ENCODE measurements around the gene UBE2G1. TPM values are rescaled to one million over a fixed set of nuclear protein-coding genes. Genes with fewer than 3 reads are reported as not detected.

UBE2G1 gene, protein sequence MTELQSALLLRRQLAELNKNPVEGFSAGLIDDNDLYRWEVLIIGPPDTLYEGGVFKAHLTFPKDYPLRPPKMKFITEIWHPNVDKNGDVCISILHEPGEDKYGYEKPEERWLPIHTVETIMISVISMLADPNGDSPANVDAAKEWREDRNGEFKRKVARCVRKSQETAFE
- total RNA-seq (2021; ENCODE audit: unreplicated experiment) (80.6 TPM), Bru-seq, nascent RNA (percentile 87 among the genes with signal in this experiment), BruChase-seq, experiment 1, labeled RNA remaining after a 6-hour chase (percentile 83 among the genes with signal in this experiment), BruChase-seq, experiment 2, labeled RNA remaining after a 2-hour chase (percentile 87 among the genes with signal in this experiment)
- polyA plus RNA-seq (2012): 21.9 and 29.5 TPM in 2 replicates
- long read RNA-seq, transcript UBE2G1-201 (6 exons, 3,974 nt): major isoform, 77 of 110 reads
- long read RNA-seq, transcript UBE2G1-203 (5 exons, 984 nt): minor isoform, 5 of 110 reads
- long read RNA-seq, partial matches to known transcripts: 3 of 110 reads
- long read RNA-seq, other reads (novel, unspliced or antisense): 23 of 110 reads

DNA sequence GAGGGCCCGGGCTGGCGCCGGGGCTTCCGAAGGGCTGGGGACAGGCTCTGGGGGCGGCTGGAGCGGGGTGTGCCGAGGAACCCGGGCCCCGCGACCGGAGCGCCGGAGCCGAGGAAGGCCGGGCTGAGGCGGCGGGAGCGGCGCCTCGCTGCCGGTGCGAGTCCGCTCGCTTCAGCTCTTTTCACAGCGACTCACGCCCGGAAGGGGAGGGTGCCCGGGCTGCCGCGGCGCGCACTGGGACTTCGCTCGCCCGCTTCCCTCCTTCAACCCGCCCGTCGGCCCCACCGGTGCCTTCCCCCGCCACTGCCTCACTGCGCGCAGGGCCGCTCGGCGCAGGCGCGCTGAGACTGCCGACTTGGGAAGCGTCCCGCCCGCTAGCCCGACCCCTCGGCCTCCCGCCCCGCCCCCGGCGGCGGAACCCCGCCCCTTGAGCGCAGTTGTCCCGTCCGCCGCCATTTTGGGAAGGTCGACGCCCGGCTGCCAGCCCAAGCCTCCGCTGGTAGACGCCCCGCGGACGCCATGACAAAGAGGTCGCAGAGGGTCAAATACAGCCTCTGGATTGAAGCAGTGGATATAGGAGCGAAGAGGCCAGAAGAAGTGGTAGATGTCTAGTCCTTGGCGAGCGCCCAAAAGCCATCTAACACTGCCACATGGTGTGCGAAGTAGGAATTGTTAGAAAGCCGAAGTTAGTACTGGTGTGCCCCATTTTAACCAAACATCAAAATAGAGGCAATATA is at the start of gene UBE2G1:
UBE2G1 (minus strand) TSS at position 349 of the 737 bp plus-strand sequence. CDS start 359 bp downstream, outside the sequence.
- Histone ChIP-seq H3K79me2 (ENCODE audit: insufficient read depth, low read length) (peaks cover 50% of the 10 kb centered on the region), H3K9me3 (ENCODE audit: control insufficient read depth in 1 of 2, insufficient read depth in 1 of 2, low read depth in 1 of 2, low read length in 2 of 2) (no peaks in the 10 kb centered on the region), H3K9ac (ENCODE audit: low read length) (peak within 1 kb of the TSS; percentile 96), H3K4me1 (ENCODE audit: control insufficient read depth in 1 of 2, insufficient read depth in 2 of 2, low read length in 2 of 2) (peaks cover 11 to 15% of the 10 kb centered on the region in 2 experiments; a peak in 3 of 4 replicates), H4K20me1 (ENCODE audit: insufficient read depth) (peaks cover 7% of the 10 kb centered on the region; the same call in 1 of the 2 replicates), H3K9me2 (ENCODE audit: insufficient read depth) (no peaks in the 10 kb centered on the region), H3K27me3 (ENCODE audit: insufficient read depth, low read length) (no peaks in the 10 kb centered on the region), H3K4me2 (ENCODE audit: low read length) (peak within 1 kb of the TSS; percentile 82), H3K36me3 (ENCODE audit: control insufficient read depth in 1 of 2, insufficient read depth in 2 of 2, low read length in 2 of 2) (0 out of 4 replicates have a peak, but pooled peaks cover 0 to 5% of the 10 kb centered on the region in 2 experiments), H2AFZ (ENCODE audit: low read depth, low read length, poor library complexity, severe bottlenecking) (peak within 1 kb of the TSS; percentile 97), H3K27ac (ENCODE audit: low read depth, low read length) (peak within 1 kb of the TSS; percentile 95), H3K4me3 (replicated peaks in 1 of 2; ENCODE audit: low read depth in 1 of 2, low read length in 2 of 2) (peak within 1 kb of the TSS; percentile 67 to 89)
- ATAC-seq (peak; percentile 84), DNase-seq (ENCODE audit: low read depth, low spot score) (peak; percentile 93)
- intact Hi-C loops (cut with micrococcal nuclease): loop anchor here (1.0 to 5.0 kb wide), 2 partner anchors 151 to 224 kb away; partner anchors contain the start of genes CYB5D2 and ZZEF1
- ChIA-PET POLR2A (no interaction called here), CTCF (no interaction called here), RAD21 (ENCODE audit: low non-redundant PET in 1 of 2, low total read pairs in 2 of 2, uncharacterized antibody in 2 of 2, unreplicated experiment in 2 of 2) (no interaction called here)
- no TSS peak for BruUV-seq (replicated peaks)
- TF ChIP-seq, protein P1, sequence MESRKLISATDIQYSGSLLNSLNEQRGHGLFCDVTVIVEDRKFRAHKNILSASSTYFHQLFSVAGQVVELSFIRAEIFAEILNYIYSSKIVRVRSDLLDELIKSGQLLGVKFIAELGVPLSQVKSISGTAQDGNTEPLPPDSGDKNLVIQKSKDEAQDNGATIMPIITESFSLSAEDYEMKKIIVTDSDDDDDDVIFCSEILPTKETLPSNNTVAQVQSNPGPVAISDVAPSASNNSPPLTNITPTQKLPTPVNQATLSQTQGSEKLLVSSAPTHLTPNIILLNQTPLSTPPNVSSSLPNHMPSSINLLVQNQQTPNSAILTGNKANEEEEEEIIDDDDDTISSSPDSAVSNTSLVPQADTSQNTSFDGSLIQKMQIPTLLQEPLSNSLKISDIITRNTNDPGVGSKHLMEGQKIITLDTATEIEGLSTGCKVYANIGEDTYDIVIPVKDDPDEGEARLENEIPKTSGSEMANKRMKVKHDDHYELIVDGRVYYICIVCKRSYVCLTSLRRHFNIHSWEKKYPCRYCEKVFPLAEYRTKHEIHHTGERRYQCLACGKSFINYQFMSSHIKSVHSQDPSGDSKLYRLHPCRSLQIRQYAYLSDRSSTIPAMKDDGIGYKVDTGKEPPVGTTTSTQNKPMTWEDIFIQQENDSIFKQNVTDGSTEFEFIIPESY (IDR thresholded peaks at IDR 0.05; ENCODE audit: extremely low read depth, insufficient replicate concordance, low read length): no peak
- TF ChIP-seq EZH2phosphoT487 (IDR thresholded peaks at IDR 0.05; ENCODE audit: borderline replicate concordance): no peak
- TF ChIP-seq, protein P2, sequence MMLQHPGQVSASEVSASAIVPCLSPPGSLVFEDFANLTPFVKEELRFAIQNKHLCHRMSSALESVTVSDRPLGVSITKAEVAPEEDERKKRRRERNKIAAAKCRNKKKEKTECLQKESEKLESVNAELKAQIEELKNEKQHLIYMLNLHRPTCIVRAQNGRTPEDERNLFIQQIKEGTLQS (IDR thresholded peaks at IDR 0.05): no peak
- TF ChIP-seq SRF (IDR thresholded peaks at IDR 0.05; ENCODE audit: low read depth): no peak; the same call in 1 of the 2 replicates
- no peak for TF ChIP-seq JUND (IDR thresholded peaks at IDR 0.05)
- TF ChIP-seq, protein P3, sequence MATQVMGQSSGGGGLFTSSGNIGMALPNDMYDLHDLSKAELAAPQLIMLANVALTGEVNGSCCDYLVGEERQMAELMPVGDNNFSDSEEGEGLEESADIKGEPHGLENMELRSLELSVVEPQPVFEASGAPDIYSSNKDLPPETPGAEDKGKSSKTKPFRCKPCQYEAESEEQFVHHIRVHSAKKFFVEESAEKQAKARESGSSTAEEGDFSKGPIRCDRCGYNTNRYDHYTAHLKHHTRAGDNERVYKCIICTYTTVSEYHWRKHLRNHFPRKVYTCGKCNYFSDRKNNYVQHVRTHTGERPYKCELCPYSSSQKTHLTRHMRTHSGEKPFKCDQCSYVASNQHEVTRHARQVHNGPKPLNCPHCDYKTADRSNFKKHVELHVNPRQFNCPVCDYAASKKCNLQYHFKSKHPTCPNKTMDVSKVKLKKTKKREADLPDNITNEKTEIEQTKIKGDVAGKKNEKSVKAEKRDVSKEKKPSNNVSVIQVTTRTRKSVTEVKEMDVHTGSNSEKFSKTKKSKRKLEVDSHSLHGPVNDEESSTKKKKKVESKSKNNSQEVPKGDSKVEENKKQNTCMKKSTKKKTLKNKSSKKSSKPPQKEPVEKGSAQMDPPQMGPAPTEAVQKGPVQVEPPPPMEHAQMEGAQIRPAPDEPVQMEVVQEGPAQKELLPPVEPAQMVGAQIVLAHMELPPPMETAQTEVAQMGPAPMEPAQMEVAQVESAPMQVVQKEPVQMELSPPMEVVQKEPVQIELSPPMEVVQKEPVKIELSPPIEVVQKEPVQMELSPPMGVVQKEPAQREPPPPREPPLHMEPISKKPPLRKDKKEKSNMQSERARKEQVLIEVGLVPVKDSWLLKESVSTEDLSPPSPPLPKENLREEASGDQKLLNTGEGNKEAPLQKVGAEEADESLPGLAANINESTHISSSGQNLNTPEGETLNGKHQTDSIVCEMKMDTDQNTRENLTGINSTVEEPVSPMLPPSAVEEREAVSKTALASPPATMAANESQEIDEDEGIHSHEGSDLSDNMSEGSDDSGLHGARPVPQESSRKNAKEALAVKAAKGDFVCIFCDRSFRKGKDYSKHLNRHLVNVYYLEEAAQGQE (IDR thresholded peaks at IDR 0.05; ENCODE audit: low read depth): no peak
- TF ChIP-seq, protein P4, sequence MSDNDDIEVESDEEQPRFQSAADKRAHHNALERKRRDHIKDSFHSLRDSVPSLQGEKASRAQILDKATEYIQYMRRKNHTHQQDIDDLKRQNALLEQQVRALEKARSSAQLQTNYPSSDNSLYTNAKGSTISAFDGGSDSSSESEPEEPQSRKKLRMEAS (IDR thresholded peaks at IDR 0.05): peak; percentile 82; the same call in 1 of the 2 replicates
- TF ChIP-seq ELF1 (IDR thresholded peaks at IDR 0.05; ENCODE audit: borderline replicate concordance, low read depth): no peak
- no peak for TF ChIP-seq CEBPB (IDR thresholded peaks at IDR 0.05; ENCODE audit: low read depth)
- TF ChIP-seq YY1 (IDR thresholded peaks at IDR 0.05; ENCODE audit: extremely low read depth, insufficient replicate concordance, low read depth, low read length): peak; percentile 100
- peak; percentile 80 for TF ChIP-seq EGR1 (IDR thresholded peaks at IDR 0.05; ENCODE audit: low read depth)
- TF ChIP-seq POLR2A (IDR thresholded peaks at IDR 0.05; ENCODE audit: borderline replicate concordance, extremely low read depth, insufficient read depth, insufficient read length): peak; percentile 49
- TF ChIP-seq POLR2AphosphoS5 (IDR thresholded peaks at IDR 0.05; ENCODE audit: low read depth, low read length): peak; percentile 92
- no peak for TF ChIP-seq CBX3 (IDR thresholded peaks at IDR 0.05; ENCODE audit: low read depth)
- TF ChIP-seq SIN3A (IDR thresholded peaks at IDR 0.05; ENCODE audit: low read depth): 0 out of 2 replicates have a peak, but pooled peaks have one; percentile 8
- TF ChIP-seq ZNF274 (IDR thresholded peaks at IDR 0.05; ENCODE audit: low read depth, low read length): no peak
- no peak for TF ChIP-seq FOSL1 (IDR thresholded peaks at IDR 0.05; ENCODE audit: low read depth)
- no peak for TF ChIP-seq TCF7L2 (IDR thresholded peaks at IDR 0.05; ENCODE audit: borderline replicate concordance, extremely low read depth, insufficient read depth, insufficient read length)

Measured in HCT116 (cell line).